ENCODE measurements around the gene TMPRSS9. TPM values are rescaled to one million over a fixed set of nuclear protein-coding genes. Genes with fewer than 3 reads are reported as not detected.
A peak's percentile ranks its signal among the peaks of the same experiment; 100 is the strongest.

Gene TMPRSS9
- total and polyA plus RNA-seq, 2 of the 13 experiments (the other 11 are each of a cell fraction or from before 2014, with no cell fraction given): 2.5 to 5.2 TPM

- TF ChIP-seq NAIF1 (CRISPR knock-in tag; IDR thresholded peaks at IDR 0.05; ENCODE audit: borderline replicate concordance): no peak
- no peak for TF ChIP-seq RBM39 (IDR thresholded peaks at IDR 0.05; ENCODE audit: low read depth, low read length, poor library complexity, severe bottlenecking)
- TF ChIP-seq ZNF704 (CRISPR knock-in tag; IDR thresholded peaks at IDR 0.05; ENCODE audit: borderline replicate concordance): no peak
- no peak for TF ChIP-seq ZFAT (CRISPR knock-in tag; conservative IDR thresholded peaks at IDR 0.05)
- no peak for TF ChIP-seq DZIP1 (CRISPR knock-in tag; IDR thresholded peaks at IDR 0.05)
- TF ChIP-seq DMTF1 (CRISPR knock-in tag; IDR thresholded peaks at IDR 0.05): no peak
- TF ChIP-seq ZNF253 (CRISPR knock-in tag; IDR thresholded peaks at IDR 0.05; ENCODE audit: borderline replicate concordance): no peak
- no peak for TF ChIP-seq ZNF264 (CRISPR knock-in tag; IDR thresholded peaks at IDR 0.05)
- TF ChIP-seq BCL3 (CRISPR knock-in tag; IDR thresholded peaks at IDR 0.05): no peak
- no peak for TF ChIP-seq RBFOX2 (IDR thresholded peaks at IDR 0.05; ENCODE audit: low read depth, low read length)
- TF ChIP-seq SIN3B (IDR thresholded peaks at IDR 0.05; ENCODE audit: low read length): no peak
- peak; percentile 91 for TF ChIP-seq HNF4A (CRISPR knock-in tag; IDR thresholded peaks at IDR 0.05)
- no peak for TF ChIP-seq ZNF503 (CRISPR knock-in tag; IDR thresholded peaks at IDR 0.05)
- peak in 1 of 2 experiments; percentile 27; a peak in 1 of 4 replicates for TF ChIP-seq POLR2A (IDR thresholded peaks at IDR 0.05; ENCODE audit: insufficient read depth in 1 of 2, low read depth in 2 of 2, low read length in 2 of 2)
- no peak for TF ChIP-seq JUNB (CRISPR knock-in tag; IDR thresholded peaks at IDR 0.05; ENCODE audit: borderline replicate concordance)
- no peak for TF ChIP-seq ZBTB7B (CRISPR knock-in tag; IDR thresholded peaks at IDR 0.05)
- no peak for TF ChIP-seq ZNF713 (CRISPR knock-in tag; IDR thresholded peaks at IDR 0.05)
- no peak; the same call in 1 of the 2 replicates for TF ChIP-seq SP140L (CRISPR knock-in tag; IDR thresholded peaks at IDR 0.05; ENCODE audit: borderline replicate concordance)
- no peak for TF ChIP-seq SIX4 (CRISPR knock-in tag; IDR thresholded peaks at IDR 0.05)
- no peak for TF ChIP-seq CAMTA2 (CRISPR knock-in tag; IDR thresholded peaks at IDR 0.05; ENCODE audit: borderline replicate concordance)
Observed at GRCh38 chr19:2394442-2395292, 34.6 kb downstream of the TMPRSS9 start (continued).
